Fibroblast of the aortic adventitia (primary cell): ENCODE results near the gene RASL12. TPM values are rescaled to one million over a fixed set of nuclear protein-coding genes. Genes with fewer than 3 reads are reported as not detected.
"Not testable (repeated sequence)": the region's sequence is repeated elsewhere in the genome, so short reads cannot be mapped to it uniquely, and the experiment has no call there.

Source experiments
- DNase-seq: peaks from one replicate; pipeline ENCODE4 v3.0.0-alpha.2; 2010; ENCODE audit warnings: low read depth
- H3K4me3 ChIP-seq: 2 replicates; pipeline ENCODE4 v1.5.1; 2011; ENCODE audit warnings: low read depth, mild to moderate bottlenecking, control low read depth, low read length, moderate library complexity
- total RNA-seq: library from RNA; depleted of rRNA; stranded (reverse); fragments of >200 nt; gene quantifications from 2 replicates; pipeline ENCODE4 v1.2.3, GENCODE V29; 2012; ENCODE audit warnings: low replicate concordance
- TF ChIP-seq, protein P1 (sequence below): IDR thresholded peaks from 2 replicates; pipeline ENCODE4 v1.5.1; 2011; ENCODE audit warnings: mild to moderate bottlenecking, low read length, control low read depth, inconsistent platforms; ENCODE audit not compliant: insufficient read depth

RASL12 gene
- total RNA-seq, 1 donor = 1.9 TPM

- H3K4me3 ChIP-seq = no peak within 1 kb of the TSS
- no peak for DNase-seq
- TF ChIP-seq, protein P1, sequence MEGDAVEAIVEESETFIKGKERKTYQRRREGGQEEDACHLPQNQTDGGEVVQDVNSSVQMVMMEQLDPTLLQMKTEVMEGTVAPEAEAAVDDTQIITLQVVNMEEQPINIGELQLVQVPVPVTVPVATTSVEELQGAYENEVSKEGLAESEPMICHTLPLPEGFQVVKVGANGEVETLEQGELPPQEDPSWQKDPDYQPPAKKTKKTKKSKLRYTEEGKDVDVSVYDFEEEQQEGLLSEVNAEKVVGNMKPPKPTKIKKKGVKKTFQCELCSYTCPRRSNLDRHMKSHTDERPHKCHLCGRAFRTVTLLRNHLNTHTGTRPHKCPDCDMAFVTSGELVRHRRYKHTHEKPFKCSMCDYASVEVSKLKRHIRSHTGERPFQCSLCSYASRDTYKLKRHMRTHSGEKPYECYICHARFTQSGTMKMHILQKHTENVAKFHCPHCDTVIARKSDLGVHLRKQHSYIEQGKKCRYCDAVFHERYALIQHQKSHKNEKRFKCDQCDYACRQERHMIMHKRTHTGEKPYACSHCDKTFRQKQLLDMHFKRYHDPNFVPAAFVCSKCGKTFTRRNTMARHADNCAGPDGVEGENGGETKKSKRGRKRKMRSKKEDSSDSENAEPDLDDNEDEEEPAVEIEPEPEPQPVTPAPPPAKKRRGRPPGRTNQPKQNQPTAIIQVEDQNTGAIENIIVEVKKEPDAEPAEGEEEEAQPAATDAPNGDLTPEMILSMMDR = no peak
Observed at GRCh38 chr15:65044724-65045481, 22.9 kb downstream of the RASL12 start, which contains the start of gene SLC51B. Gene SLC51B, plus strand, starts transcription at chr15:65045387. Its CDS starts 4,618 bp downstream, at chr15:65050005.

DNA sequence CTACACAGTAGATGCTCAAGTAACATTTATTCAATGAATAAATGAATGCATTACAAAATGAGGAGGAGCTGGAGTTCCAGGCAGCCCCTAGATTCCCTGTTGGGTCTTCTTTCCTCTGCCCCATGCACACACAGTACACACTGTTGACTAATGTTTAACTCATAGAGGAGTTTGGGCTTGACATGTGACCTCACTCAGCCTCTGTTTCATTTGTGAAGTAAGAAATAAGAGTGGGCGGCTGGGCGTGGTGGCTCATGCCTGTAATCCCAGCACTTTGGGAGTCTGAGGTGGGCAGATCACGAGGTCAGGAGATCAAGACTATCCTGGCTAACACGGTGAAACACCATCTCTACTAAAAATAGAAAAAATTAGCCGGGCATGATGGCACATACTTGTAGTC is 23.6 kb downstream of the RASL12 start:
- H3K4me3 ChIP-seq = not testable (repeated sequence)
- DNase-seq = peak; percentile 66

GRCh38 chr15:65042776-65043327 is 24.9 kb downstream of the RASL12 start:
- no peak overlapping the region for H3K4me3 ChIP-seq
- TF ChIP-seq, protein P1 = no peak
- DNase-seq = no peak

GRCh38 chr15:65041787-65042186 is 26.0 kb downstream of the RASL12 start:
- H3K4me3 ChIP-seq = no peak overlapping the region
- DNase-seq = no peak
- TF ChIP-seq, protein P1 = no peak

GRCh38 chr15:65040461-65040860 is 27.3 kb downstream of the RASL12 start:
- TF ChIP-seq, protein P1 = no peak
- no peak for DNase-seq
- no peak overlapping the region for H3K4me3 ChIP-seq

DNA sequence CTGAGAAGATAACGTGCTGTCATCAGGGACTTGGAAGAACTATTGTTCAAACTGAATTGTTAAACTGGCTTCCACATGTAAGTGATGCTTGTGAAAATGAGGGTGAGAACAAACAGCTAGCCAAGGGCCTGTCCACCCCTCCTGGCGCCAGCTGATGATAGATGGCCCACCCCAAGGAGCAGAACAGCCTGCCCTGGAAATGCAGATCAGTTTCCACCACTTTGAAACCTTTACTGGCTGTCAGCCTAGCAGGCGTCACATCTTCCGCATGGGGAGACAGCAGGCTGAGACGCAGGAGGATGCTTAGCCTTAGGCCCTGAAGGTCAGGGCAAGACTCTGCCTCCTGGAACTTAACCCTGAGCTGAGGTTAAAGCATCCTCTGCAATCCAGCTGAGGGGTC is 29.0 kb downstream of the RASL12 start:
- DNase-seq = no peak
- TF ChIP-seq, protein P1 = no peak
- no peak overlapping the region for H3K4me3 ChIP-seq

DNA sequence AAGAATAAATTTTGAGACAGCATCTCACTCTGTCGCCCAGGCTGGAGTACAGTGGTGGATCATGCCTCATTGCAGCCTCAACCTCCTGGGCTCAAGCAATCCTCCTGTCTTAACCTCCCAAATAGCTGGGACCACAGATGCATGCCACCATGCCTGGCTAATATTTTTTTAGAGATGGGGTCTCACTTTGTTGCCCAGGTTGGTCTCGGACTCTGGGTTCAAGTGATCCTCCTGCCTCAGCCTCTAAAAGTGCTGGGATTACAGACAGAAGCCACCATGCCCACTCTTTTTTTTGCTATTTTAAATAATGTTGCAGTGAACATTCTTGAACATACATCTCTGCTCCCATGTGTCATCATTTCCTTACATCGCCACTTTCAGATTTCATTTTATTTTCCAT is 29.4 kb downstream of the RASL12 start:
- H3K4me3 ChIP-seq = no peak overlapping the region
- no peak for DNase-seq
- TF ChIP-seq, protein P1 = no peak
